GM12891 (cell line): Measurements from ENCODE around the gene BAIAP3.

Experiments
- DNase-seq: peaks from one replicate; pipeline ENCODE4 v3.0.0; 2011; ENCODE audit warnings: low spot score; ENCODE audit not compliant: insufficient read length
- FAIRE-seq: peaks from 2 replicates; lab custom pipeline; 2011; peaks lifted over from hg19 to GRCh38; lab: Jason Lieb, UNC
- PAX5 ChIP-seq: IDR thresholded peaks from 2 replicates; pipeline ENCODE4 v1.6.1; 2011; ENCODE audit warnings: low read length, moderate library complexity, mild to moderate bottlenecking; ENCODE audit not compliant: insufficient read depth, severe bottlenecking
- POLR2A ChIP-seq: IDR thresholded peaks from 2 replicates; pipeline ENCODE4 v1.6.1; 2011; ENCODE audit warnings: low read depth, low read length, control low read depth
- POLR2AphosphoS5 ChIP-seq: IDR thresholded peaks from 2 replicates; pipeline ENCODE4 v1.6.1; 2011; ENCODE audit warnings: low read depth, low read length, control low read depth
- POU2F2 ChIP-seq: IDR thresholded peaks from 2 replicates; pipeline ENCODE4 v1.6.1; 2011; ENCODE audit warnings: low read depth, mild to moderate bottlenecking, control low read depth, low read length, moderate library complexity
- SPI1 ChIP-seq: IDR thresholded peaks from 2 replicates; pipeline ENCODE4 v1.6.1; 2011; ENCODE audit warnings: low read depth, low read length, control low read depth
- TAF1 ChIP-seq: IDR thresholded peaks from 2 replicates; pipeline ENCODE4 v1.6.1; 2011; ENCODE audit warnings: low read depth, low read length, control low read depth

The BAIAP3 gene

GRCh38 chr16:1364510-1364909 lies 31.1 kb downstream of the BAIAP3 start:
- FAIRE-seq (no peak), DNase-seq (no peak)
- TF ChIP-seq POLR2AphosphoS5 (no peak), PAX5 (no peak), TAF1 (no peak), POLR2A (no peak), POU2F2 (no peak), SPI1 (no peak)

DNA sequence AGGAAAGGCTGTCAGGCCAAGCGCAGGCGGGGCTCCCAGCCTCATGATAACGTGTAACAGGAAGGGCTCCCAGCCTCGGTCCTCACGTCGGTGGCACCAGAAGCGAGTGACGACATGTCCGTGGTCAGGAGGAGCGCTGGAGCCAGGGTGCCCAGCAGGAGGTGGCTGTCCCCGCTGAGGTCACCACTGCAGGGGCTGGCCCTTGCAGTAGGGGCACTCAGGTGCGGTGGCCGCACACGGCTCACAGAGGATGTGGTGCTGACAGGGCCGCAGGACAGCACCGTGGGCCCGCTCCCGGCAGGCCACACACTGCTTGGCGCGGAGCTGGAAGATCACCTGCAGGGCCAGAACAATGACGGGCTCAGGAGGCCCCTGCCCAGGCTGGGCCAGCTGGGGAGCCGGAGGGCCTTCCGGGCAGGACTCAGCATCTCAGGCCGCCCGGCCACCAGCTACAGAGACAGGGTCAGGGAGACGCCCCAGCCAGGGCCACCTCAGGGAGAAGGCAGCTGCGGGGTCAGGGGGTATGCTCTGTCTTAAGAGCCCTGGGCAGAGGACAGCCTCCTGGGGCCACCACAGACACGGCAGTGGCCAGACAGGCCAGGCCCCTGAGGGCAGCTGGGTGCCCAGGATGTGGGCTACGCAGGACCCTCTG lies 32.7 kb downstream of the BAIAP3 start:
- no peak for FAIRE-seq

GRCh38 chr16:1366712-1367299 lies 33.4 kb downstream of the BAIAP3 start:
- TF ChIP-seq SPI1 (no peak), TAF1 (no peak), POU2F2 (no peak), POLR2A (no peak; the same call in 1 of the 2 replicates), POLR2AphosphoS5 (no peak; the same call in 1 of the 2 replicates), PAX5 (no peak)
- DNase-seq (no peak), FAIRE-seq (no peak)

More for the DNA sequence above, 32.7 kb downstream of the BAIAP3 start:
- TF ChIP-seq SPI1: no peak
- TF ChIP-seq POU2F2: no peak
- no peak for TF ChIP-seq POLR2AphosphoS5
- TF ChIP-seq POLR2A: no peak
- TF ChIP-seq PAX5: no peak
- TF ChIP-seq TAF1: no peak
- no peak for DNase-seq

- no peak for DNase-seq
- no peak for FAIRE-seq
- TF ChIP-seq PAX5 (no peak), POLR2A (no peak), TAF1 (no peak), SPI1 (no peak), POLR2AphosphoS5 (no peak), POU2F2 (no peak)
Observed at GRCh38 chr16:1367486-1368174, 34.2 kb downstream of the BAIAP3 start.

- DNase-seq (no peak), FAIRE-seq (no peak)
- TF ChIP-seq POLR2A: no peak
Observed at GRCh38 chr16:1371054-1371978, 37.9 kb downstream of the BAIAP3 start.

DNA sequence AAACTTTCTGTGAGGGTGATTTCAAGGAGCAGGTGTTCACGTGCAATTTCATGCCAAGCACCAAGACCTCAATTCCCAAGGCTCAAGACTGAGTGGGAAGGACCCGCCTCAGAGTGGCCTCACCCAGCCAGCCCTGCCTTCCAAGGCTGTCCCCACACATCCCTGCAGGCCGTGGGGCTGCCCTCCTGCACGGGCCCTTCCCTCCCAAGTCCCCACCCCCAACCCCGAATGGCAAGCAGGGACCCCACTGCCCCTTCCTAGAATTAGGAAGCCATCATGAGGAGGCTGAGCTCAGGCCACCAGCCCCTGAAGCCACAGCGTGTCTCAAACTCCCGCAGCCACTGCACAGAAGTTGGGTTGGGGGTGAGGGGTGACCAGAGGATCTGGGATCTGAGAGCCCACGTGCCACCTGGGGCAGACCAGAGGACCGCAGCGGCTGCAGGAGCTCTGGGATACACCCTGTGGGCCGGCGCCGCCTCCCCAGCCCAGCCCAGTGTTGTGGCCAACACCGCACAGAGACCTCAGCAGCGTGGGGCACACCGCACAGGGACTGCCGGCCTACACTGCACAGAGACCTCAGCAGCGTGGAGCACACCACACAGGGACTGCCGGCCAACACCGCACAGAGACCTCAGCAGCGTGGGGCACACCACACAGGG lies 39.0 kb downstream of the BAIAP3 start:
- no peak for DNase-seq
- no peak for TF ChIP-seq PAX5
- TF ChIP-seq POLR2AphosphoS5: no peak
- no peak for TF ChIP-seq POLR2A
- TF ChIP-seq TAF1: no peak
- TF ChIP-seq POU2F2: no peak
- FAIRE-seq: no peak

GRCh38 chr16:1374418-1375297 lies 41.2 kb downstream of the BAIAP3 start:
- no peak for FAIRE-seq
- TF ChIP-seq SPI1 (no peak), TAF1 (no peak), POLR2A (no peak), POLR2AphosphoS5 (no peak), PAX5 (no peak), POU2F2 (no peak)
- no peak for DNase-seq

DNA sequence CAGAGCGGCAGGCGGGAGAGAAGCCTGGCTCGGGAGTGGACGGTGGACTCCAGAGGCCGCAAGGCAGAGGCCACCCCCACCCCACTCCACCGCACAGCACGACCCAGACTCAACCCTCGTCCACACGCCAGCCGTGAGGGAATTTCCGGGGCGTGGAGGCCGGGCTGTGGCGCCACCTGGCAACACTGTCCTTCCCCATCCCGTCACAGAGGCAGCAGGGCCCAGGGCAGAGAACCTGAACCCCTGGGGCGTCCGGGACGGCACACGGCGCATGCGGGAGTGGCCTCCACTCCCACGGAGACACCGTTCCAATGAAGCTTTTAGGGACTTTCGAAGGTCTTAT lies 41.8 kb downstream of the BAIAP3 start:
- DNase-seq: no peak
- no peak for FAIRE-seq
- TF ChIP-seq POLR2AphosphoS5 (no peak), SPI1 (no peak), PAX5 (no peak), TAF1 (no peak), POU2F2 (no peak), POLR2A (no peak)
